Measurements from ENCODE around the gene CSF1. TPM values are rescaled to one million over a fixed set of nuclear protein-coding genes. Genes with fewer than 3 reads are reported as not detected.

The CSF1 gene
- total and polyA plus RNA-seq, 2 donors (not counting 3 experiments of a cell fraction or from before 2014, with no cell fraction given) = 24.5 to 28.9 TPM

- Histone ChIP-seq H2AFZ (ENCODE audit: low read depth, low read length) (no peak overlapping the region), H4K20me1 (replicated peaks; ENCODE audit: control insufficient read depth, extremely low read depth, insufficient read depth, low read length) (no peaks in the 10 kb centered on the region), H3K79me2 (ENCODE audit: control insufficient read depth, insufficient read depth, low read length) (no peaks in the 10 kb centered on the region), H3K4me2 (ENCODE audit: insufficient read depth, low read length) (no peak overlapping the region), H3K9me3 (replicated peaks; ENCODE audit: control insufficient read depth, insufficient read depth, low read length) (no peaks in the 10 kb centered on the region), H3K9ac (replicated peaks; ENCODE audit: extremely low read depth, insufficient read depth, low read length) (no peak overlapping the region), H3K9me1 (replicated peaks; ENCODE audit: control insufficient read depth, extremely low read depth, insufficient read depth, low read length) (no peaks in the 10 kb centered on the region), H3K4me3 (replicated peaks in 1 of 3; ENCODE audit: insufficient read depth in 1 of 3, low read depth in 1 of 3, low read length in 3 of 3) (no peak overlapping the region), H3K36me3 (ENCODE audit: control insufficient read depth in 2 of 2, extremely low read depth in 1 of 2, insufficient read depth in 2 of 2, low read length in 2 of 2) (no peaks in the 10 kb centered on the region), H3K4me1 (ENCODE audit: control insufficient read depth, extremely low read depth, insufficient read depth, low read length) (peaks cover 9% of the 10 kb centered on the region), H3K27me3 (ENCODE audit: control insufficient read depth in 2 of 2, insufficient read depth in 2 of 2, low read length in 2 of 2) (peaks cover 0 to 2% of the 10 kb centered on the region in 2 experiments), H3K27ac (ENCODE audit: insufficient read depth, low read depth, low read length) (no peak overlapping the region)
- dilution Hi-C loops (cut with MboI; ENCODE audit: extremely low pct_ligation_motif_present, low sequenced_read_pairs) = no loop called here
- peak; percentile 16 for DNase-seq (ENCODE audit: low read depth, low spot score)
- CTCF ChIA-PET = interaction anchor here (0.9 to 3.3 kb wide), 3 partner anchors 22 to 73 kb away, joined by 3 to 12 read pairs (median 3); partner anchors contain the start of gene AHCYL1
- no peak for FAIRE-seq
- POLR2A ChIA-PET = no interaction called here
- intact Hi-C loops (cut with micrococcal nuclease) = no loop called here
- no peak for TF ChIP-seq POLR2A (IDR thresholded peaks at IDR 0.05; ENCODE audit: low read depth, low read length)
- no peak for TF ChIP-seq EZH2 (IDR thresholded peaks at IDR 0.05; ENCODE audit: borderline replicate concordance, low read depth, low read length, severe bottlenecking)
- TF ChIP-seq POLR2AphosphoS5 (IDR thresholded peaks at IDR 0.05; ENCODE audit: insufficient read depth, low read depth, low read length) = no peak
- TF ChIP-seq JUN (IDR thresholded peaks at IDR 0.05; ENCODE audit: borderline replicate concordance, insufficient read depth, insufficient read length, low read depth) = no peak
- TF ChIP-seq FOS (IDR thresholded peaks at IDR 0.05; ENCODE audit: borderline replicate concordance, insufficient read depth, low read length) = no peak
- TF ChIP-seq, protein P1, sequence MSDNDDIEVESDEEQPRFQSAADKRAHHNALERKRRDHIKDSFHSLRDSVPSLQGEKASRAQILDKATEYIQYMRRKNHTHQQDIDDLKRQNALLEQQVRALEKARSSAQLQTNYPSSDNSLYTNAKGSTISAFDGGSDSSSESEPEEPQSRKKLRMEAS (IDR thresholded peaks at IDR 0.05; ENCODE audit: insufficient read depth, insufficient read length) = no peak
- TF ChIP-seq, protein P2, sequence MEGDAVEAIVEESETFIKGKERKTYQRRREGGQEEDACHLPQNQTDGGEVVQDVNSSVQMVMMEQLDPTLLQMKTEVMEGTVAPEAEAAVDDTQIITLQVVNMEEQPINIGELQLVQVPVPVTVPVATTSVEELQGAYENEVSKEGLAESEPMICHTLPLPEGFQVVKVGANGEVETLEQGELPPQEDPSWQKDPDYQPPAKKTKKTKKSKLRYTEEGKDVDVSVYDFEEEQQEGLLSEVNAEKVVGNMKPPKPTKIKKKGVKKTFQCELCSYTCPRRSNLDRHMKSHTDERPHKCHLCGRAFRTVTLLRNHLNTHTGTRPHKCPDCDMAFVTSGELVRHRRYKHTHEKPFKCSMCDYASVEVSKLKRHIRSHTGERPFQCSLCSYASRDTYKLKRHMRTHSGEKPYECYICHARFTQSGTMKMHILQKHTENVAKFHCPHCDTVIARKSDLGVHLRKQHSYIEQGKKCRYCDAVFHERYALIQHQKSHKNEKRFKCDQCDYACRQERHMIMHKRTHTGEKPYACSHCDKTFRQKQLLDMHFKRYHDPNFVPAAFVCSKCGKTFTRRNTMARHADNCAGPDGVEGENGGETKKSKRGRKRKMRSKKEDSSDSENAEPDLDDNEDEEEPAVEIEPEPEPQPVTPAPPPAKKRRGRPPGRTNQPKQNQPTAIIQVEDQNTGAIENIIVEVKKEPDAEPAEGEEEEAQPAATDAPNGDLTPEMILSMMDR (IDR thresholded peaks at IDR 0.05; ENCODE audit: extremely low read depth in 1 of 2, insufficient read depth in 1 of 2, low read depth in 1 of 2, low read length in 2 of 2) = no peak
- no peak for TF ChIP-seq GATA2 (IDR thresholded peaks at IDR 0.05; ENCODE audit: insufficient read depth, insufficient read length, low read depth, low read length)
- TF ChIP-seq MYC (IDR thresholded peaks at IDR 0.05; ENCODE audit: low read depth, low read length) = no peak
- BruUV-seq (replicated peaks) = no TSS peak
Measured at GRCh38 chr1:109948285-109948630, 37.6 kb downstream of the CSF1 start.
